B cell (primary cell): ENCODE data around the gene LNX1. TPM values are rescaled to one million over a fixed set of nuclear protein-coding genes. Genes with fewer than 3 reads are reported as not detected.

ENCODE experiments used
- ATAC-seq: fragments of 200-7000 bp; cut with Tn5 transposase; one replicate; pipeline ENCODE4 v1.10.0; 2021; ENCODE audit warnings: low read depth, mild to moderate bottlenecking, moderate number of reproducible peaks, moderate library complexity
- CTCF ChIA-PET: fragments of 350-600 bp; sonication (Branson Sonifier 250); formaldehyde crosslinking; loops from one replicate; lab custom pipeline; 2021; ENCODE audit warnings: antibody characterized with exemption, inconsistent platforms; lab: Charles Lee
- POLR2A ChIA-PET: fragments of 350-600 bp; sonication (Branson Sonifier 250); formaldehyde crosslinking; loops from one replicate; lab custom pipeline; 2021; ENCODE audit warnings: antibody characterized with exemption; lab: Charles Lee
- DNase-seq: peaks from one replicate; pipeline ENCODE4 v3.0.0; 2013
- H2AFZ ChIP-seq: 2 replicates; pipeline ENCODE4 v1.6.1; 2012; ENCODE audit warnings: mild to moderate bottlenecking, low read depth, low read length; ENCODE audit not compliant: insufficient read depth, poor library complexity, severe bottlenecking
- H3K27ac ChIP-seq, 2 donors: 1 replicate in 1 of 2; 2 replicates in 1 of 2; pipeline ENCODE4 v1.5.1; 2012 to 2013; ENCODE audit warnings: low read length in 2 of 2, mild to moderate bottlenecking in 2 of 2, moderate library complexity in 1 of 2
- H3K27me3 ChIP-seq, 4 experiments: fragments of 200-600 bp in 1 of 4; sonication (generic) in 1 of 4; replicated peaks in 1 of 4; 1 replicate in 2 of 4; 2 replicates in 2 of 4; pipeline versions ENCODE4 v1.6.1 to v1.7.0; 2013 to 2016; ENCODE audit warnings: low read length in 3 of 4, mild to moderate bottlenecking in 2 of 4, mixed read lengths in 1 of 4, moderate library complexity in 1 of 4; ENCODE audit not compliant: insufficient read depth in 4 of 4, control insufficient read depth in 3 of 4; ENCODE audit errors: control extremely low read depth in 1 of 4
- H3K36me3 ChIP-seq, 2 experiments: replicated peaks in 1 of 2; 1 replicate in 1 of 2; 2 replicates in 1 of 2; pipeline versions ENCODE4 v1.6.1 to v1.7.1; 2013; ENCODE audit warnings: low read length in 1 of 2; ENCODE audit not compliant: insufficient read depth in 2 of 2, control insufficient read depth in 1 of 2; ENCODE audit errors: control extremely low read depth in 1 of 2, extremely low read depth in 1 of 2
- H3K4me1 ChIP-seq, 2 donors: fragments of 200-600 bp in 1 of 2; sonication (generic) in 1 of 2; 1 replicate in 1 of 2; 2 replicates in 1 of 2; pipeline versions ENCODE4 v1.5.1 to v1.6.1; 2013 to 2017; ENCODE audit warnings: low read length in 2 of 2; ENCODE audit not compliant: control insufficient read depth in 2 of 2, insufficient read depth in 2 of 2
- H3K4me2 ChIP-seq: replicated peaks from 2 replicates; pipeline ENCODE3; 2012; ENCODE audit warnings: mild to moderate bottlenecking, low read depth, low read length; ENCODE audit not compliant: poor library complexity, severe bottlenecking
- H3K4me3 ChIP-seq, 5 experiments: fragments of 200-600 bp in 1 of 5; sonication (generic) in 1 of 5; 1 replicate in 3 of 5; 2 replicates in 2 of 5; pipeline versions ENCODE4 v1.5.1 to v1.7.0; 2011 to 2016; ENCODE audit warnings: low read length in 4 of 5, mild to moderate bottlenecking in 4 of 5, low read depth in 2 of 5, control low read depth in 1 of 5, moderate library complexity in 1 of 5; ENCODE audit not compliant: insufficient read depth in 1 of 5; ENCODE audit errors: control extremely low read depth in 1 of 5, extremely low read depth in 1 of 5
- H3K79me2 ChIP-seq: fragments of 200-600 bp; sonication (generic); one replicate; pipeline ENCODE4 v1.6.0; 2016; ENCODE audit warnings: low read length; ENCODE audit not compliant: control insufficient read depth, insufficient read depth
- H3K9ac ChIP-seq: fragments of 200-600 bp; sonication (generic); 2 replicates; pipeline ENCODE4 v1.6.1; 2017; ENCODE audit warnings: mild to moderate bottlenecking, low read length, moderate library complexity
- H3K9me3 ChIP-seq, 3 donors: one replicate each; pipeline versions ENCODE4 v1.6.1 to v1.7.1; 2013; ENCODE audit warnings: low read length in 2 of 3; ENCODE audit not compliant: control insufficient read depth in 2 of 3, insufficient read depth in 1 of 3; ENCODE audit errors: control extremely low read depth in 1 of 3
- H4K20me1 ChIP-seq: 2 replicates; pipeline ENCODE4 v1.6.0; 2012; ENCODE audit warnings: mild to moderate bottlenecking, low read length; ENCODE audit not compliant: insufficient read depth, control insufficient read depth, poor library complexity, severe bottlenecking
- H3K27ac Mint-ChIP-seq: one replicate; pipeline ENCODE4 v1.8.0; 2021; ENCODE audit warnings: mixed read lengths
- H3K27me3 Mint-ChIP-seq: one replicate; pipeline ENCODE4 v1.8.0; 2021; ENCODE audit warnings: mixed read lengths
- H3K4me1 Mint-ChIP-seq: one replicate; pipeline ENCODE4 v1.8.0; 2021; ENCODE audit warnings: mixed read lengths
- H3K4me3 Mint-ChIP-seq: one replicate; pipeline ENCODE4 v1.8.0; 2021; ENCODE audit warnings: mixed read lengths
- H3K9me3 Mint-ChIP-seq: one replicate; pipeline ENCODE4 v1.8.0; 2022; ENCODE audit warnings: mixed read lengths; ENCODE audit not compliant: insufficient read depth
- EZH2 ChIP-seq: IDR thresholded peaks from 2 replicates; pipeline ENCODE4 v1.6.1; 2012; ENCODE audit warnings: borderline replicate concordance, low read depth, mild to moderate bottlenecking, moderate library complexity, low read length; ENCODE audit not compliant: insufficient read depth, poor library complexity, severe bottlenecking
- WGBS: methylation state at CpG from one replicate; pipeline ENCODE4 v1.1.5; 2013; ENCODE audit warnings: missing lambda C conversion rate; ENCODE audit not compliant: insufficient coverage; 5-methylcytosine and 5-hydroxymethylcytosine counted together
- intact Hi-C: fragments of 100-400 bp; cut with micrococcal nuclease; formaldehyde crosslinking; loops from one replicate; pipeline ENCODE4 v1.10.0; 2022
- polyA plus RNA-seq: library from polyadenylated mRNA; depleted of rRNA; stranded (reverse); fragments of >200 nt; gene quantifications from 2 replicates; pipeline ENCODE4 v1.2.3, GENCODE V29; 2012
- total RNA-seq, 2 donors: library from RNA; stranded (reverse); fragments of 120-200 nt in 1 of 2; gene quantifications; 1 replicate in 1 of 2; 2 replicates in 1 of 2; pipeline versions ENCODE4 v1.2.3 to v1.2.4, GENCODE V29; 2013 to 2022
- TF ChIP-seq, protein P1 (sequence below): fragments of 200-600 bp; IDR thresholded peaks from one replicate; pipeline ENCODE4 v1.8.0; 2022; ENCODE audit warnings: antibody characterized with exemption, mild to moderate bottlenecking

LNX1 gene
- total and polyA plus RNA-seq, 2 donors (not counting 1 experiment from before 2014, with no cell fraction given) = not detected

DNA sequence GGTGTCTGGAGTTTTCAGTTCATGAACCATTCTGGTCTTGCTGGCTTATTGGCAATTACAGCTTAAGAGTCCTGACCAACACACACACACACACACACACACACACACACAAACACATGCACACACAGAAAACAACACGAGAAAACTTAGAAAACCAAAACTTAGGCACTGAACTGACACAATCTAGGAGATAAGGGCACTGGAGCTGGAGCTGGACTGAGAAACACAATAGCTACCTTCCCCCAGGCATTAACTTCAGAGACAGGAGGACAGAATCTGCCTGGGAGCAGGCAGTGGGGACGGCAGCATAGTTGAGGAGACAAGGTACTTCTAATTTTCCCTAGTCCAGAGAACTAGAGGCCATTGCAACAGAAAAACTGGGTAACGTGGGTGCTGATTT lies 62.3 kb downstream of the LNX1 start:
- no peak overlapping the region for H3K27ac Mint-ChIP-seq
- no peak overlapping the region for H3K9ac ChIP-seq
- intact Hi-C loops = no loop called here
- POLR2A ChIA-PET = no interaction called here
- TF ChIP-seq, protein P1, sequence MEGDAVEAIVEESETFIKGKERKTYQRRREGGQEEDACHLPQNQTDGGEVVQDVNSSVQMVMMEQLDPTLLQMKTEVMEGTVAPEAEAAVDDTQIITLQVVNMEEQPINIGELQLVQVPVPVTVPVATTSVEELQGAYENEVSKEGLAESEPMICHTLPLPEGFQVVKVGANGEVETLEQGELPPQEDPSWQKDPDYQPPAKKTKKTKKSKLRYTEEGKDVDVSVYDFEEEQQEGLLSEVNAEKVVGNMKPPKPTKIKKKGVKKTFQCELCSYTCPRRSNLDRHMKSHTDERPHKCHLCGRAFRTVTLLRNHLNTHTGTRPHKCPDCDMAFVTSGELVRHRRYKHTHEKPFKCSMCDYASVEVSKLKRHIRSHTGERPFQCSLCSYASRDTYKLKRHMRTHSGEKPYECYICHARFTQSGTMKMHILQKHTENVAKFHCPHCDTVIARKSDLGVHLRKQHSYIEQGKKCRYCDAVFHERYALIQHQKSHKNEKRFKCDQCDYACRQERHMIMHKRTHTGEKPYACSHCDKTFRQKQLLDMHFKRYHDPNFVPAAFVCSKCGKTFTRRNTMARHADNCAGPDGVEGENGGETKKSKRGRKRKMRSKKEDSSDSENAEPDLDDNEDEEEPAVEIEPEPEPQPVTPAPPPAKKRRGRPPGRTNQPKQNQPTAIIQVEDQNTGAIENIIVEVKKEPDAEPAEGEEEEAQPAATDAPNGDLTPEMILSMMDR = no peak
- no peak for TF ChIP-seq EZH2
- CTCF ChIA-PET = interaction anchor here (1.4 kb wide), 1 partner anchor 275 kb away, joined by 3 read pairs; no protein-coding TSS in a partner anchor
- H3K27ac ChIP-seq = no peak overlapping the region
- ATAC-seq (no peak), DNase-seq (no peak)
- no peaks in the 10 kb centered on the region for H3K4me1 Mint-ChIP-seq
- H2AFZ ChIP-seq = no peak overlapping the region
- no peaks in the 10 kb centered on the region for H4K20me1 ChIP-seq
- 90% methylated on average over 2 of the region's 3 CpGs for WGBS
- no peak overlapping the region for H3K4me3 ChIP-seq
- peaks cover 17% of the 10 kb centered on the region for H3K27me3 Mint-ChIP-seq
- no peaks in the 10 kb centered on the region for H3K36me3 ChIP-seq
- no peaks in the 10 kb centered on the region for H3K4me1 ChIP-seq
- peaks cover 0 to 5% (median 0%) of the 10 kb centered on the region in 4 experiments for H3K27me3 ChIP-seq
- H3K9me3 ChIP-seq = no peaks in the 10 kb centered on the region
- H3K9me3 Mint-ChIP-seq = no peaks in the 10 kb centered on the region
- H3K79me2 ChIP-seq = no peaks in the 10 kb centered on the region
- no peak overlapping the region for H3K4me2 ChIP-seq
- no peak overlapping the region for H3K4me3 Mint-ChIP-seq

DNA sequence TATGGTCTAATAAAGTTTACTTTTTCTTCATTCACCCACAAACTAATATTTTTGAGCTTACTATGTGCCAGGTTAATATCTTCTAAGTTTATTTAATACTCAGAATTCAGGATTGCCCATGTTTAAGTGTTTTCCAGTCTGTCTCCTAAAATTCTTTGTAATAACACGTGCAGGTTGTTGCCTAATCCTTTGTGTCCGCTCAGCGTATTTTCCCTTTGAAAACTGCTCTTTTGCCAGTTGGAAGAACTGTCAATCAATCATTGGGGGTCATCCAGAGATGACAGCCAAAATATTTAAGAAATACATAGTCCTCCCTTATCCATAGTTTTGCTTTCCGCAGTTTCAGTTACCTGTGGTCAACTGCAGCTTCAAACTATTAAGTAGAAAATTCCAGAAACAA lies 63.4 kb downstream of the LNX1 start:
- H3K27ac ChIP-seq = no peak overlapping the region
- ChIA-PET CTCF (interaction anchor here (0.6 kb wide), 1 partner anchor 191 kb away, joined by 4 read pairs; no protein-coding TSS in a partner anchor), POLR2A (no interaction called here)
- no peaks in the 10 kb centered on the region for H3K4me1 ChIP-seq
- no peaks in the 10 kb centered on the region for H3K4me1 Mint-ChIP-seq
- no peaks in the 10 kb centered on the region for H3K9me3 ChIP-seq
- H3K4me3 Mint-ChIP-seq = no peak overlapping the region
- intact Hi-C loops = no loop called here
- no peak for ATAC-seq
- H2AFZ ChIP-seq = no peak overlapping the region
- peaks cover 21% of the 10 kb centered on the region for H3K27me3 Mint-ChIP-seq
- H3K79me2 ChIP-seq = no peaks in the 10 kb centered on the region
- no peaks in the 10 kb centered on the region for H3K9me3 Mint-ChIP-seq
- WGBS = 92% methylated on average over 3 of the region's 4 CpGs
- TF ChIP-seq, protein P1 = no peak
- no peak for TF ChIP-seq EZH2
- no peak overlapping the region for H3K9ac ChIP-seq
- peaks cover 0 to 4% (median 0%) of the 10 kb centered on the region in 4 experiments for H3K27me3 ChIP-seq
- DNase-seq = no peak
- H4K20me1 ChIP-seq = no peaks in the 10 kb centered on the region
- H3K36me3 ChIP-seq = no peaks in the 10 kb centered on the region
- no peak overlapping the region for H3K4me2 ChIP-seq
- no peak overlapping the region for H3K4me3 ChIP-seq
- H3K27ac Mint-ChIP-seq = no peak overlapping the region
